GM12875 (cell line): Measurements from ENCODE around the gene IL6R.
"Not testable (repeated sequence)": the region's sequence is repeated elsewhere in the genome, so short reads cannot be mapped to it uniquely, and the experiment has no call there.

Experiments
- H3K4me3 ChIP-seq: one replicate; pipeline ENCODE4 v1.5.1; 2011; ENCODE audit warnings: low read depth, low read length, control low read depth
- TF ChIP-seq, protein P1 (sequence below): IDR thresholded peaks from 2 replicates; pipeline ENCODE4 v1.5.1; 2011; ENCODE audit warnings: low read depth, mild to moderate bottlenecking, control low read depth, inconsistent platforms, low read length, moderate library complexity, borderline replicate concordance; ENCODE audit not compliant: insufficient read depth

The IL6R gene

DNA sequence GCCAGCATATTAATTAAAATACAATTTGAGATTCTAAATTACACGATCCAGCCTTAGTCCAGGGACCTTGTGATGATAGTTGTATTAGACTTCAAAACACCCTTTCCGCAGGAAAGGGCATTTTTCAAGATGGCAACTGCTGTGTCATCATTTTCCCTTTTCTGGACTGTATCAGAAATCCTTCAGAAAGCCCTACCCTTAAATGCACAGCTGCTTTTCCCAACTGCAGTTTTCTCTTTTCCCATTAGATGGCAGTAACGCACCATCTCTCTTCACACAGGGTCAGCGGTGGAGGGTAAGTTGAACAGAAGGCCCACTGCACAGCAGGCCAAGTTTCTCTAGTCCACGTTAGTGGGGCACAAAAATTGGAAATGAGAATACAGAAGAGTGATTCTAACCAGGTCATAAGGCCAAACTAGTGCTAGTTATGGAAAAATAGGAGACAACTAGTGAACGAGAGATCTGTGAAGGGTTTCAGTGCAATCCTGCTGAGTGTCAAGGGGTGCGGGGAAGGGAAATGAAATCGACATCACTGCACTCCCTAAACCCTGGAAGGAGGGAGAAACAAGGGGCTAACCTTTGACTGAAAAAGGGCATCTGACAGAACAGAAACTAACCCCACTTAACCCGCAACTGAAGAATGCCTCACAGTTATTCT lies 74.8 kb downstream of the IL6R start:
- TF ChIP-seq, protein P1, sequence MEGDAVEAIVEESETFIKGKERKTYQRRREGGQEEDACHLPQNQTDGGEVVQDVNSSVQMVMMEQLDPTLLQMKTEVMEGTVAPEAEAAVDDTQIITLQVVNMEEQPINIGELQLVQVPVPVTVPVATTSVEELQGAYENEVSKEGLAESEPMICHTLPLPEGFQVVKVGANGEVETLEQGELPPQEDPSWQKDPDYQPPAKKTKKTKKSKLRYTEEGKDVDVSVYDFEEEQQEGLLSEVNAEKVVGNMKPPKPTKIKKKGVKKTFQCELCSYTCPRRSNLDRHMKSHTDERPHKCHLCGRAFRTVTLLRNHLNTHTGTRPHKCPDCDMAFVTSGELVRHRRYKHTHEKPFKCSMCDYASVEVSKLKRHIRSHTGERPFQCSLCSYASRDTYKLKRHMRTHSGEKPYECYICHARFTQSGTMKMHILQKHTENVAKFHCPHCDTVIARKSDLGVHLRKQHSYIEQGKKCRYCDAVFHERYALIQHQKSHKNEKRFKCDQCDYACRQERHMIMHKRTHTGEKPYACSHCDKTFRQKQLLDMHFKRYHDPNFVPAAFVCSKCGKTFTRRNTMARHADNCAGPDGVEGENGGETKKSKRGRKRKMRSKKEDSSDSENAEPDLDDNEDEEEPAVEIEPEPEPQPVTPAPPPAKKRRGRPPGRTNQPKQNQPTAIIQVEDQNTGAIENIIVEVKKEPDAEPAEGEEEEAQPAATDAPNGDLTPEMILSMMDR: peak; percentile 81
- H3K4me3 ChIP-seq: no peak overlapping the region

- no peak overlapping the region for H3K4me3 ChIP-seq
- TF ChIP-seq, protein P1: no peak
Observed at GRCh38 chr1:154481053-154481452, 75.9 kb downstream of the IL6R start.

DNA sequence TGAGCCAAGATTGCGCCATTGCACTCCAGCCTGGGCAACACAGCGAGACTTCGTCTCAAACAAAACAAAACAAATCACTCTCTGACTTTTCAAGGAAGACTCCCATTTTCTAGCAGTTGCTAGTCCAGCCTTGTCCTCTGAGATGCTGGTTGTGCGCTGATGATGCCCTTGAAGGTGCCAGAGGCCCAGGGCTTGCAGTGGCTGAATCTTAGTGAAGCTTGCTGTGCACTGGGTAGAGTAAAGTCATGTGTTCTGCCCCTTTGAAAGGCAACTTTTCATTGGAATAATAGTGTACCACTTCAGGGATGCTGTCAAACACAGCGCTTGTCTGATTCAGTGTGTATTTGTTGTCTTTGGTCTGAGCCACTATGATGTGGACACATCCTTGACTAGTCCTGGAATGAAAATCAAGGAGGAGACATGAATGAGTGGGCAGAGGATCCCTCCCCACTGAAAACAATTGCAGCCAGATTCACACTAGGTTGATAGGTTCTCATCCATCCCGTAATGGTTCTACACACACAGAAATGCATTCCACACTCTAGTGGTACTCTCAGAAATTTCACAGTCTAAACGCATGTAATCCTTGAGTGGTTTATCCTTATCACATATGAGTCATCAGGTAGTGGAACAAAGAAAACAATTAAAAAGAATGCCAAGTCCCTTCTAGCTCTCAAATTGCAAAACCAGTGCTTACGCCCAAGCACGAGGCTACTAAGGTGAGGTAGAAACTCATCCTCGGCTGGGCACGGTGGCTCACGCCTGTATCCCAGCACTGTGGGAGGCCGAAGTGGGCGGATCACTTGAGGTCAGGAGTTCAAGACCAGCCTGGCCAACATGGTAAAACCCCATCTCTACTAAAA lies 79.0 kb downstream of the IL6R start:
- no peak overlapping the region for H3K4me3 ChIP-seq
- TF ChIP-seq, protein P1: no peak

DNA sequence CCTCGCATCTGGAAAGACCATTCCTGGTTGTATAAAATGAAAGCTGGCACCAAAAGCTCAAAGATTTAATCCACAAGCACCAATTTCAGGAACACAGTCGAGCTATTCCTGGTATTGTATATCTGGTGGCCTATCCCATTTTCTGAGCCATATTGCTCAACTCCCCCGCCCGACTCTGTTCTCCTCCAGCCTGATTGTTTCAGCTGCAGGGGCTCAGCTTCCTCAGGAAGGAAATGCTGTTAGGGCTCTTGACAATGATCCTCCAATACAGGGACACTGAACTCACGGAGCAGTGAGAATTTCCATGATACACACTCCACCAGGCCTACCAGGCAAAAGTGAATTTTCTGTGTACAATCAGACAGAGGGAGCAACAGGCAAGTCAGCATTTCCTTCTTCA lies 80.0 kb downstream of the IL6R start:
- TF ChIP-seq, protein P1: no peak
- no peak overlapping the region for H3K4me3 ChIP-seq

- TF ChIP-seq, protein P1: no peak
- H3K4me3 ChIP-seq: no peak overlapping the region
Observed at GRCh38 chr1:154485910-154486496, 80.9 kb downstream of the IL6R start.

DNA sequence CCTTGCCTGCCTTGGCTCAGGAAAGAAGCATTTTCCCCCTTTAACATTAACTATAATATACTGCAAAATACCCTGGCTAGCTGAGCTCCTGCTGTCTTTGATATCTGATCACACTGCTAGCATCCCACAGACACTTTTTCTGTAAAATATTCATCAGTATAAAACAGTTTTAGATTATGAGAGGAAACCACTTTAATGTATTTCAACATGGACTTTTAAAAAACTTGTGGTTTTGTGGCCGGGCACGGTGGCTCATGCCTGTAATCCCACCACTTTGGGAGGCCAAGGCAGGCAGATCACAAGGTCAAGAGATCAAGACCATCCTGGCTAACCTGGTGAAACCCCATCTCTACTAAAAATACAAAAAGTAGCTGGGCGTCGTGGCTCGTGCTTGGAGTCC lies 81.6 kb downstream of the IL6R start:
- H3K4me3 ChIP-seq: not testable (repeated sequence)

DNA sequence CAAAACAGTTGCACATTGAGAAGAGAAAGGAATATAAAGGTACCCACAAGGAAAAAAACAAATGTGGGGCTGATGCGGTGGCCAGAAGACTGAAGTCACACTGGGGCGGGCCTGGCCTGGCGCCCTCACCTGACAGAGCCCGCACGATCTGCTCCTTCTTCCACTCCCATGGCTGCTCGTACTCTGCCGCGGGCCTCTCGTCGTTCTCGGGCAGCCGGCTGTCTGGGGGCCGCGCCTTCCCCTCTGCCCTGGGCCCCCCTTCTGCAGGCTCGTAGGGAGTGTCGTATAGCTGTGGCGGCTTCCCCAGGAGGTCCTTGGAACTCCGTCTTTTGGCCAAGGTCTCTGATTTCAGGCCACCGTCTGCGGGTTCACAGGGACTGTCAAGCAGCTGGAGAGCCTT lies 83.8 kb downstream of the IL6R start:
- H3K4me3 ChIP-seq: no peak overlapping the region
- TF ChIP-seq, protein P1: no peak
